GM12878 (cell line): ENCODE results near the gene IER3. TPM values are rescaled to one million over a fixed set of nuclear protein-coding genes. Genes with fewer than 3 reads are reported as not detected.

Source experiments
- ATAC-seq: fragments of 200-7000 bp; cut with Tn5 transposase; 3 replicates; pipeline ENCODE4 v1.9.1; 2020; ENCODE audit warnings: mild to moderate bottlenecking, moderate library complexity
- BruUV-seq: library from RNA; stranded (reverse); fragments of 400-500 nt; replicated peaks from 2 replicates; lab custom pipeline; 2021; lab: Mats Ljungman, UMichigan
- CTCF ChIA-PET: fragments of 300-600 bp; sonication (Branson Sonifier 250); formaldehyde crosslinking; extraction: SDS; loops from one replicate; lab custom pipeline; 2021; ENCODE audit warnings: inconsistent platforms; lab: Yijun Ruan, JAX
- POLR2A ChIA-PET: fragments of 350-600 bp; formaldehyde crosslinking; extraction: SDS; loops from one replicate; lab custom pipeline; 2021; ENCODE audit warnings: inconsistent platforms; lab: Charles Lee
- RAD21 ChIA-PET: fragments of 300-600 bp; sonication (Branson Sonifier 250); formaldehyde crosslinking; loops from one replicate; lab custom pipeline; 2023; ENCODE audit warnings: antibody characterized with exemption; ENCODE audit not compliant: unreplicated experiment; lab: Charles Lee
- SMC1A ChIA-PET: fragments of 300-600 bp; sonication (Branson Sonifier 250); formaldehyde crosslinking; loops from one replicate; lab custom pipeline; 2023; ENCODE audit not compliant: unreplicated experiment, uncharacterized antibody; lab: Charles Lee
- DNase-seq: peaks from one replicate; pipeline ENCODE4 v3.0.0-alpha.2; 2011; ENCODE audit warnings: low read depth, low spot score
- FAIRE-seq: peaks from 3 replicates; lab custom pipeline; 2011; peaks lifted over from hg19 to GRCh38; lab: Jason Lieb, UNC
- H2AFZ ChIP-seq: 2 replicates; pipeline ENCODE4 v1.6.0; 2011; ENCODE audit warnings: low read depth, low read length, control low read depth; ENCODE audit not compliant: control insufficient read depth
- H3K27ac ChIP-seq: 2 replicates; pipeline ENCODE4 v1.5.1; 2011; ENCODE audit warnings: control low read depth; ENCODE audit not compliant: control insufficient read depth, insufficient read depth
- H3K27me3 ChIP-seq, 2 experiments: replicated peaks in 1 of 2; 2 replicates each; pipeline versions ENCODE4 v1.6.0 to v1.6.1; 2011; ENCODE audit warnings: low read length in 1 of 2; ENCODE audit not compliant: control insufficient read depth in 2 of 2, insufficient read depth in 2 of 2
- H3K36me3 ChIP-seq, 2 experiments: 2 replicates each; pipeline ENCODE4 v1.5.1; 2011; ENCODE audit warnings: low read length in 1 of 2; ENCODE audit not compliant: control insufficient read depth in 2 of 2, insufficient read depth in 2 of 2
- H3K4me1 ChIP-seq: 2 replicates; pipeline ENCODE4 v1.6.1; 2011; ENCODE audit warnings: mild to moderate bottlenecking, low read length, moderate library complexity, mixed read lengths; ENCODE audit not compliant: control insufficient read depth, insufficient read depth
- H3K4me2 ChIP-seq: 2 replicates; pipeline ENCODE4 v1.6.0; 2011; ENCODE audit warnings: control low read depth; ENCODE audit not compliant: control insufficient read depth, insufficient read depth
- H3K4me3 ChIP-seq: fragments of 200-600 bp; sonication (generic); 2 replicates; pipeline ENCODE4 v1.5.1; 2016
- H3K79me2 ChIP-seq: 2 replicates; pipeline ENCODE4 v1.6.0; 2011; ENCODE audit warnings: low read length; ENCODE audit not compliant: control insufficient read depth, insufficient read depth
- H3K9ac ChIP-seq: 2 replicates; pipeline ENCODE4 v1.8.0; 2011; ENCODE audit warnings: low read length, control low read depth, mixed read lengths; ENCODE audit not compliant: control insufficient read depth, insufficient read depth
- H3K9me3 ChIP-seq: replicated peaks from 3 replicates; pipeline ENCODE4 v1.5.1; 2011; ENCODE audit warnings: mild to moderate bottlenecking, low read length; ENCODE audit not compliant: control insufficient read depth, insufficient read depth
- H4K20me1 ChIP-seq: 2 replicates; pipeline ENCODE4 v1.6.0; 2011; ENCODE audit not compliant: control insufficient read depth, insufficient read depth
- ASH2L ChIP-seq: fragments of 300-600, 200-600 bp; sonication (generic); IDR thresholded peaks from 2 replicates; pipeline ENCODE4 v1.6.1; 2017; ENCODE audit warnings: low read depth, mild to moderate bottlenecking, borderline replicate concordance
- ATF7 ChIP-seq: fragments of 450-650 bp; IDR thresholded peaks from 2 replicates; pipeline ENCODE4 v1.6.1; 2016; ENCODE audit warnings: low read depth, mild to moderate bottlenecking
- POLR2A ChIP-seq: IDR thresholded peaks from 2 replicates; pipeline ENCODE4 v1.6.1; 2011; ENCODE audit warnings: low read depth, mild to moderate bottlenecking, low read length
- POLR2AphosphoS2 ChIP-seq: IDR thresholded peaks from 2 replicates; pipeline ENCODE4 v1.6.1; 2011; ENCODE audit warnings: low read depth, mild to moderate bottlenecking, low read length, improper control_type of control experiment, moderate library complexity
- RUNX3 ChIP-seq: IDR thresholded peaks from 2 replicates; pipeline ENCODE4 v1.6.1; 2012; ENCODE audit warnings: low read length, inconsistent platforms
- SMAD5 ChIP-seq: IDR thresholded peaks from 2 replicates; pipeline ENCODE4 v1.6.1; 2016; ENCODE audit warnings: antibody characterized with exemption, low read depth
- SP1 ChIP-seq: IDR thresholded peaks from one replicate; pipeline ENCODE4 v1.6.1; 2011; ENCODE audit warnings: low read depth, low read length
- SREBF2 ChIP-seq: IDR thresholded peaks from 2 replicates; pipeline ENCODE4 v1.6.1; 2012; ENCODE audit warnings: mild to moderate bottlenecking, low read length
- ZNF274 ChIP-seq: IDR thresholded peaks from one replicate; pipeline ENCODE4 v1.8.0; 2011; ENCODE audit not compliant: insufficient read length, insufficient read depth
- WGBS: methylation state at CpG from one replicate; pipeline ENCODE4 v1.1.6; 2016; ENCODE audit warnings: low lambda C conversion rate; ENCODE audit not compliant: insufficient replicate concordance, insufficient coverage; ENCODE audit errors: missing lambda C conversion rate; 5-methylcytosine and 5-hydroxymethylcytosine counted together
- in situ Hi-C: fragments of 300-500 bp; cut with MboI; formaldehyde crosslinking; loops from 9 replicates; pipeline ENCODE4 v1.14.3; 2018; ENCODE audit warnings: mixed read lengths
- intact Hi-C: fragments of 100-400 bp; cut with micrococcal nuclease; formaldehyde crosslinking; loops from one replicate; pipeline ENCODE4 v1.14.2; 2022; ENCODE audit not compliant: unreplicated experiment
- polyA plus RNA-seq, 11 experiments: library from polyadenylated mRNA; depleted of rRNA in 4 of 11; unstranded in 6 of 11; stranded (reverse) in 5 of 11; fragments of >200 nt; fragmentation: Nextera tagmentation in 4 of 11; fragmentation: Illumina TruSeq in 1 of 11; extraction: Ambion mirVana in 4 of 11; extraction: Trizol in 1 of 11; gene quantifications; 1 replicate in 1 of 11; 2 replicates in 10 of 11; pipeline versions ENCODE4 v1.2.1 to v1.2.3, GENCODE V29; 2011 to 2016; ENCODE audit warnings: inconsistent platforms in 2 of 11, missing spikeins in 2 of 11, low read depth in 1 of 11
- total RNA-seq, 4 experiments: library from RNA; depleted of rRNA in 3 of 4; stranded (reverse); fragments of >200 nt in 3 of 4; fragmentation: Illumina TruSeq in 1 of 4; extraction: Trizol in 1 of 4; gene quantifications; 2 replicates each; pipeline versions ENCODE4 v1.2.1 to v1.2.3, GENCODE V29; 2013 to 2021
- TF ChIP-seq, protein P1 (sequence below): IDR thresholded peaks from 2 replicates; pipeline ENCODE4 v1.6.1; 2012; ENCODE audit warnings: low read length, inconsistent platforms

IER3 gene
- total and polyA plus RNA-seq, 10 of the 15 experiments (the other 5 are each of a cell fraction or from before 2014, with no cell fraction given), result 1.9 to 100 (median 32.3) TPM

DNA sequence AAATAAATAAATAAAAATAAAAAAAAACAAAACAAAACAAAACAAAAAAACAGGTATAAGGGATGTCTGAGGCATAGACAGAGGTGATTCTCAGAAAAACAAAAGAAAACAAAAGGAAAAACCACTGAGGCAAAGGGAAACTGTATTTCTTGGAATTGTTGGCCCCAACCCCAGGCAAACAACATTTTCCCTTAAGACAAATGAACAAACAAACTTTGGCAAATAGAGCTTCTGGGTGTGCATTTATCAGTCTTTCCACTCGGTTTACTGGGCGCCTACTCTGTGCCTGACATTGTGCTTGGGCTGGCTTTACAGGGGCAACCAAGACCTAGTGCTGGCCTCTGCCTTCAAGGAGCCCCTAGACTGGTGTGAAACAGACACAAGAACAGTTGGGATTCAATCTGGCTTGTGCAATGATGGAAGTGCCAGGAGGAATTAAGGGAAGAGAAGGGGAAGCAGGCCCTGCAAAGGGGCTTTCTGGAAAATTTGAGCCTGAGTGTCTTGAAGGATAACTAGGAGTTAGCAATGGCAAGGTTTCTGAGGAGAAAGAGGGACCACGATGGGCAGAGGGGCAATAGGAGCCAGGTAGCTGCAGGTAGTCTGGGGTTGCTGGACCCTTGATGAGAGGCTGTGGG, 33.8 kb upstream of the IER3 start (continued):
- TF ChIP-seq, protein P1, sequence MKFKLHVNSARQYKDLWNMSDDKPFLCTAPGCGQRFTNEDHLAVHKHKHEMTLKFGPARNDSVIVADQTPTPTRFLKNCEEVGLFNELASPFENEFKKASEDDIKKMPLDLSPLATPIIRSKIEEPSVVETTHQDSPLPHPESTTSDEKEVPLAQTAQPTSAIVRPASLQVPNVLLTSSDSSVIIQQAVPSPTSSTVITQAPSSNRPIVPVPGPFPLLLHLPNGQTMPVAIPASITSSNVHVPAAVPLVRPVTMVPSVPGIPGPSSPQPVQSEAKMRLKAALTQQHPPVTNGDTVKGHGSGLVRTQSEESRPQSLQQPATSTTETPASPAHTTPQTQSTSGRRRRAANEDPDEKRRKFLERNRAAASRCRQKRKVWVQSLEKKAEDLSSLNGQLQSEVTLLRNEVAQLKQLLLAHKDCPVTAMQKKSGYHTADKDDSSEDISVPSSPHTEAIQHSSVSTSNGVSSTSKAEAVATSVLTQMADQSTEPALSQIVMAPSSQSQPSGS, result no peak
- TF ChIP-seq SMAD5 (no peak), ZNF274 (no peak), POLR2AphosphoS2 (no peak), POLR2A (no peak), SP1 (no peak), ATF7 (no peak)
- TF ChIP-seq, all 136 proteins: peak for 0

DNA sequence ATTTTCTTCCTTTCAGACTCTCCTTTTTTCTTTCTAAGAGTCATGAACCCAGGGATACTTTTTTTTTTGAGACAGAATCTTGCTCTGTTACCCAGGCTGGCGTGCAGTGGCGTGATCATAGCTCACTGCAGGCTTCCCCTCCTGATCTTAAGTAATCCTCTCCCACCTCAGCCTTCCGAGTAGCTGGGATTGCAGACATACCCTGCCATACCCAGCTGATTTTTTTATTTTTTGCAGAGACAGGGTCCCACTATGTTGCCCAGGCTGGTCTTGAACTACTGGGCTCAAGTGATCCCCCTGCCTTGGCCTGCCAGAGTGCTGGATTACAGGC, 32.8 kb upstream of the IER3 start:
- CTCF ChIA-PET, result interaction anchor here (1.4 to 3.1 kb wide), 3 partner anchors 10 to 292 kb away, joined by 4 to 10 read pairs (median 5); no protein-coding TSS in a partner anchor
- Histone ChIP-seq H3K9me3 (no peaks in the 10 kb centered on the region), H3K4me2 (no peak overlapping the region), H3K9ac (no peak overlapping the region), H4K20me1 (no peaks in the 10 kb centered on the region), H3K36me3 (no peaks in the 10 kb centered on the region), H3K27me3 (no peaks in the 10 kb centered on the region), H2AFZ (no peak overlapping the region), H3K27ac (no peak overlapping the region), H3K79me2 (no peaks in the 10 kb centered on the region), H3K4me3 (no peak overlapping the region), H3K4me1 (peaks cover 9% of the 10 kb centered on the region)
- POLR2A ChIA-PET, result interaction anchor here (0.8 to 1.5 kb wide), 6 partner anchors 9 to 45 kb away, joined by 3 to 7 read pairs (median 4); no protein-coding TSS in a partner anchor
- DNase-seq (no peak), FAIRE-seq (no peak), ATAC-seq (no peak)
- intact Hi-C loops (no loop called here), in situ Hi-C loops (no loop called here)
- no TSS peak for BruUV-seq
- SMC1A ChIA-PET, result interaction anchor here (0.7 to 3.1 kb wide), 9 partner anchors 10 to 53 kb away, joined by 3 to 22 read pairs (median 4); no protein-coding TSS in a partner anchor
- WGBS, result 88% methylated on average over 3 of the region's 3 CpGs
- RAD21 ChIA-PET, result interaction anchor here (0.7 to 1.5 kb wide), 2 partner anchors 32 to 137 kb away, joined by 3 to 4 read pairs; partner anchors contain the start of gene VARS2
- no peak for TF ChIP-seq RUNX3
- no peak for TF ChIP-seq SREBF2
- TF ChIP-seq ASH2L, result no peak
